Measurements from ENCODE around the gene MAP3K5.

The MAP3K5 gene

GRCh38 chr6:136639702-136640101 lies 152.6 kb downstream of the MAP3K5 start:
- FAIRE-seq = no peak
- no peak for DNase-seq (ENCODE audit: insufficient read length, low spot score)
- TF ChIP-seq POU2F2 (IDR thresholded peaks at IDR 0.05; ENCODE audit: low read depth, low read length) (no peak), PAX5 (IDR thresholded peaks at IDR 0.05; ENCODE audit: insufficient read depth, low read length, severe bottlenecking) (no peak), SPI1 (IDR thresholded peaks at IDR 0.05; ENCODE audit: low read depth, low read length) (no peak), TAF1 (IDR thresholded peaks at IDR 0.05; ENCODE audit: low read depth, low read length) (no peak), POLR2A (IDR thresholded peaks at IDR 0.05; ENCODE audit: low read depth, low read length) (no peak), POLR2AphosphoS5 (IDR thresholded peaks at IDR 0.05; ENCODE audit: low read depth, low read length) (no peak)

- no peak for TF ChIP-seq POLR2AphosphoS5 (IDR thresholded peaks at IDR 0.05; ENCODE audit: low read depth, low read length)
- TF ChIP-seq POLR2A (IDR thresholded peaks at IDR 0.05; ENCODE audit: low read depth, low read length) = no peak
- TF ChIP-seq TAF1 (IDR thresholded peaks at IDR 0.05; ENCODE audit: low read depth, low read length) = no peak
- no peak for TF ChIP-seq SPI1 (IDR thresholded peaks at IDR 0.05; ENCODE audit: low read depth, low read length)
- no peak for TF ChIP-seq POU2F2 (IDR thresholded peaks at IDR 0.05; ENCODE audit: low read depth, low read length)
- DNase-seq (ENCODE audit: insufficient read length, low spot score) (no peak), FAIRE-seq (no peak)
Observed at GRCh38 chr6:136635615-136636014, 156.7 kb downstream of the MAP3K5 start.

DNA sequence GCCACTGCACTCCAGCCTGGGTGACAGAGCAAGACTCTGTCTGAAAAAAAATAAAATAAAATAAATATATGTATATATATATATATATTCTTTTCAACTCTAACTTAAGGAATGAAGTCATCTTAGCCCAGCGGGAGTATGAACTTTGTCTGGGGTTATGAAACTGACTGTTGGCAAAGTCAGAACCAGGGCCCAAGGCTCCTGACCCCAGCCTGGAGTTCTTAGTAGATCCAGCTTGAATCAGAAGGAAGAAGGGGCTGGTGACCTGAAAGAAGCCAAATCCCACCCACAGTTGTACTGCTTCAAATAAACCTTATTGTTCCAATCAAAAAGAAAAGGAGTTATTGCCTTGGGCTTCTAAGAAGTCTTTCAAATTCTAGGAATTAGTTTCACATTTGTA lies 158.9 kb downstream of the MAP3K5 start:
- FAIRE-seq (no peak), DNase-seq (ENCODE audit: insufficient read length, low spot score) (no peak)
- TF ChIP-seq PAX5 (IDR thresholded peaks at IDR 0.05; ENCODE audit: insufficient read depth, low read length, severe bottlenecking) = no peak
- TF ChIP-seq POU2F2 (IDR thresholded peaks at IDR 0.05; ENCODE audit: low read depth, low read length) = no peak
- no peak for TF ChIP-seq SPI1 (IDR thresholded peaks at IDR 0.05; ENCODE audit: low read depth, low read length)
- no peak for TF ChIP-seq TAF1 (IDR thresholded peaks at IDR 0.05; ENCODE audit: low read depth, low read length)
- TF ChIP-seq POLR2AphosphoS5 (IDR thresholded peaks at IDR 0.05; ENCODE audit: low read depth, low read length) = no peak
- no peak for TF ChIP-seq POLR2A (IDR thresholded peaks at IDR 0.05; ENCODE audit: low read depth, low read length)

DNA sequence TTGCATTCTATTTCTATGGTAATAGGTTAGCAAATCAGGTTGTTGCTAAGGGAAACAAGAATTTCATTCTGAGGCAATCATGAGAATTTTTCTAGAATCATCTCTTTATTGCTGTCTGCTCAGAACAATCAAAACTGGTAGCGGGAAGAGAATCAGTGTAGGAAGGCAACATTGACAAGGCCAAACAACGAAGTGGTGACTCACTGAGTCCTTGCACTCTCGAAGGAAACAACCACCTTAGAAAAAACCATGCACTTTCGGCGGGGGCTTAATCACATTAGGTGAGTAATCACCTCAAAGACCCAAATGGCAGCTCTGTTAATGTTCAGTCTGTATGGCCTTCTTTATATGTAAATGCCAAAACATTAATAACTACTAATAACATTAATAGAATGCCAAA lies 163.3 kb downstream of the MAP3K5 start:
- TF ChIP-seq TAF1 (IDR thresholded peaks at IDR 0.05; ENCODE audit: low read depth, low read length) = no peak
- TF ChIP-seq POU2F2 (IDR thresholded peaks at IDR 0.05; ENCODE audit: low read depth, low read length) = no peak
- TF ChIP-seq PAX5 (IDR thresholded peaks at IDR 0.05; ENCODE audit: insufficient read depth, low read length, severe bottlenecking) = no peak
- TF ChIP-seq POLR2A (IDR thresholded peaks at IDR 0.05; ENCODE audit: low read depth, low read length) = no peak
- TF ChIP-seq POLR2AphosphoS5 (IDR thresholded peaks at IDR 0.05; ENCODE audit: low read depth, low read length) = no peak
- TF ChIP-seq SPI1 (IDR thresholded peaks at IDR 0.05; ENCODE audit: low read depth, low read length) = no peak
- DNase-seq (ENCODE audit: insufficient read length, low spot score) = no peak
- FAIRE-seq = no peak

GRCh38 chr6:136627191-136627590 lies 165.1 kb downstream of the MAP3K5 start:
- DNase-seq (ENCODE audit: insufficient read length, low spot score) (no peak), FAIRE-seq (no peak)
- no peak for TF ChIP-seq POU2F2 (IDR thresholded peaks at IDR 0.05; ENCODE audit: low read depth, low read length)
- TF ChIP-seq SPI1 (IDR thresholded peaks at IDR 0.05; ENCODE audit: low read depth, low read length) = no peak
- TF ChIP-seq TAF1 (IDR thresholded peaks at IDR 0.05; ENCODE audit: low read depth, low read length) = no peak
- TF ChIP-seq POLR2AphosphoS5 (IDR thresholded peaks at IDR 0.05; ENCODE audit: low read depth, low read length) = no peak
- TF ChIP-seq POLR2A (IDR thresholded peaks at IDR 0.05; ENCODE audit: low read depth, low read length) = no peak
- TF ChIP-seq PAX5 (IDR thresholded peaks at IDR 0.05; ENCODE audit: insufficient read depth, low read length, severe bottlenecking) = no peak

- TF ChIP-seq POLR2A (IDR thresholded peaks at IDR 0.05; ENCODE audit: low read depth, low read length) (no peak), POLR2AphosphoS5 (IDR thresholded peaks at IDR 0.05; ENCODE audit: low read depth, low read length) (no peak), TAF1 (IDR thresholded peaks at IDR 0.05; ENCODE audit: low read depth, low read length) (no peak), SPI1 (IDR thresholded peaks at IDR 0.05; ENCODE audit: low read depth, low read length) (no peak), PAX5 (IDR thresholded peaks at IDR 0.05; ENCODE audit: insufficient read depth, low read length, severe bottlenecking) (no peak), POU2F2 (IDR thresholded peaks at IDR 0.05; ENCODE audit: low read depth, low read length) (no peak)
- no peak for DNase-seq (ENCODE audit: insufficient read length, low spot score)
- no peak for FAIRE-seq
Observed at GRCh38 chr6:136625293-136625692, 167.0 kb downstream of the MAP3K5 start.

GRCh38 chr6:136624347-136624746 lies 167.9 kb downstream of the MAP3K5 start:
- no peak for TF ChIP-seq TAF1 (IDR thresholded peaks at IDR 0.05; ENCODE audit: low read depth, low read length)
- TF ChIP-seq PAX5 (IDR thresholded peaks at IDR 0.05; ENCODE audit: insufficient read depth, low read length, severe bottlenecking) = no peak
- TF ChIP-seq POLR2A (IDR thresholded peaks at IDR 0.05; ENCODE audit: low read depth, low read length) = no peak
- no peak for TF ChIP-seq POU2F2 (IDR thresholded peaks at IDR 0.05; ENCODE audit: low read depth, low read length)
- TF ChIP-seq SPI1 (IDR thresholded peaks at IDR 0.05; ENCODE audit: low read depth, low read length) = no peak
- TF ChIP-seq POLR2AphosphoS5 (IDR thresholded peaks at IDR 0.05; ENCODE audit: low read depth, low read length) = no peak
- FAIRE-seq (no peak), DNase-seq (ENCODE audit: insufficient read length, low spot score) (no peak)

GRCh38 chr6:136618086-136618485 lies 174.2 kb downstream of the MAP3K5 start:
- TF ChIP-seq PAX5 (IDR thresholded peaks at IDR 0.05; ENCODE audit: insufficient read depth, low read length, severe bottlenecking) (no peak), POU2F2 (IDR thresholded peaks at IDR 0.05; ENCODE audit: low read depth, low read length) (no peak), POLR2AphosphoS5 (IDR thresholded peaks at IDR 0.05; ENCODE audit: low read depth, low read length) (no peak), POLR2A (IDR thresholded peaks at IDR 0.05; ENCODE audit: low read depth, low read length) (no peak), TAF1 (IDR thresholded peaks at IDR 0.05; ENCODE audit: low read depth, low read length) (no peak), SPI1 (IDR thresholded peaks at IDR 0.05; ENCODE audit: low read depth, low read length) (no peak)
- no peak for FAIRE-seq
- DNase-seq (ENCODE audit: insufficient read length, low spot score) = no peak

DNA sequence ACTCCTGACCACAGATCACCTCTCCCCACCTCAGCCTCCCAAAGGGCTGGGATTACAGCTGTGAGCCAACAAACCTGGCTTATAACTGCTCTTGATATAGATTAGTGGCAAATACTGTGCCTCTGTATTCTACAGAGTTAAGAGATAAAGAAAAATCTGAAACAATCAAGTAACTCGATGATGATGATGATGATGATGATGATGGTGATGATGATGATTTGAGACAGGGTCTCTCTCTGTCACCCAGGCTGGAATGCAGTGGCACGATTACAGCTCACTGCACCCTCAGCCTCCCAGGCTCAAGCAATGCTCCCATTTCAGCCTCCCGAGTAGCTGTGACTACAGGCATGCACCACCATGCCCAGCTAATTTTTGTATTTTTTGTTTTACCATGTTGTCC lies 175.8 kb downstream of the MAP3K5 start:
- DNase-seq (ENCODE audit: insufficient read length, low spot score) (no peak), FAIRE-seq (no peak)
- TF ChIP-seq TAF1 (IDR thresholded peaks at IDR 0.05; ENCODE audit: low read depth, low read length) = no peak
- no peak for TF ChIP-seq PAX5 (IDR thresholded peaks at IDR 0.05; ENCODE audit: insufficient read depth, low read length, severe bottlenecking)
- TF ChIP-seq SPI1 (IDR thresholded peaks at IDR 0.05; ENCODE audit: low read depth, low read length) = no peak
- TF ChIP-seq POU2F2 (IDR thresholded peaks at IDR 0.05; ENCODE audit: low read depth, low read length) = no peak
- TF ChIP-seq POLR2A (IDR thresholded peaks at IDR 0.05; ENCODE audit: low read depth, low read length) = no peak
- no peak for TF ChIP-seq POLR2AphosphoS5 (IDR thresholded peaks at IDR 0.05; ENCODE audit: low read depth, low read length)

GRCh38 chr6:136614994-136615393 lies 177.3 kb downstream of the MAP3K5 start:
- FAIRE-seq (no peak), DNase-seq (ENCODE audit: insufficient read length, low spot score) (no peak)
- no peak for TF ChIP-seq POU2F2 (IDR thresholded peaks at IDR 0.05; ENCODE audit: low read depth, low read length)
- no peak for TF ChIP-seq PAX5 (IDR thresholded peaks at IDR 0.05; ENCODE audit: insufficient read depth, low read length, severe bottlenecking)
- no peak for TF ChIP-seq TAF1 (IDR thresholded peaks at IDR 0.05; ENCODE audit: low read depth, low read length)
- TF ChIP-seq POLR2AphosphoS5 (IDR thresholded peaks at IDR 0.05; ENCODE audit: low read depth, low read length) = no peak
- no peak for TF ChIP-seq POLR2A (IDR thresholded peaks at IDR 0.05; ENCODE audit: low read depth, low read length)
- TF ChIP-seq SPI1 (IDR thresholded peaks at IDR 0.05; ENCODE audit: low read depth, low read length) = no peak
